Cortex of kidney (tissue), 1 donor: ENCODE results near the gene LSM12.
A peak's percentile ranks its signal among the peaks of the same experiment; 100 is the strongest.
"Not testable (repeated sequence)": the region's sequence is repeated elsewhere in the genome, so short reads cannot be mapped to it uniquely, and the experiment has no call there.

Experiments
- DNase-seq: peaks from one replicate; lab custom pipeline; 2025; lab: John Stamatoyannopoulos, UW

The LSM12 gene

DNA sequence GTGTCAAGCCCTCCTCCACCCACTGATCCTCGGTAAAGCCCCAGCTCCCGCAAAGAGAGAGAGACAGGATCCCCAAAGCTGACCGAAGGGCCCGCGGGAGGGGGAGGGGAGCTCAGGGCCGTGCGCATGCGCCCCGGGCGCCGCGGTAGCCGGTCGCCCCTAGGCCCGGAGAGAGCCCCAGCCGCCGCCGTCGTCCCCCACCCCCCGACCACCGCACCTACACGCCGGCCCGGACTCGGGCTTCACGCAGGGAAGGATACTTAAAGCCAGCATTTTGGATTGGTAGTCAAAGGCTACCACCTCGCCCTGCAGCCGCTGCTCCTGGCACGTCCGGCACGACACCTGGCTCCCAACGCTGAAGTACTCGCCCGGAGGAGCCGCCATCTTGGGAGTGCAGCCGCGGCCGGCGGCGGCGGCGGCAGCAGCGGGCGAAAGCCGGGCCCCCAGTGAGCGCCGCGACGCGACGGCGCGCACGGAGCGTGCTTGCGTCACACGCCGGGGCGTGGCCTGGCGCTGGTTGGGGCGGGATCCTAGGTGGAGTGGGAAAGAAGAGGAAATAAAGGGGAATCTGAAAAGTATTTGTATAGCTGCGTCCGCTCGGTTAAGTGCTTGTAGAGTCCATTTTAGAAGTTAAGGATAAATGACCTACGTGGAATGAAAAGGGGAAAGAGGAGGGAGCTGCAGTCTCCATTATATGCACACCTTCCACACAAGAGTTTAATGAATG lies at the start of gene LSM12:
Gene LSM12 (minus strand): TSS at position 468 of the 727 bp plus-strand sequence. CDS start 84 bp downstream, at position 384.
- no peak for DNase-seq

DNA sequence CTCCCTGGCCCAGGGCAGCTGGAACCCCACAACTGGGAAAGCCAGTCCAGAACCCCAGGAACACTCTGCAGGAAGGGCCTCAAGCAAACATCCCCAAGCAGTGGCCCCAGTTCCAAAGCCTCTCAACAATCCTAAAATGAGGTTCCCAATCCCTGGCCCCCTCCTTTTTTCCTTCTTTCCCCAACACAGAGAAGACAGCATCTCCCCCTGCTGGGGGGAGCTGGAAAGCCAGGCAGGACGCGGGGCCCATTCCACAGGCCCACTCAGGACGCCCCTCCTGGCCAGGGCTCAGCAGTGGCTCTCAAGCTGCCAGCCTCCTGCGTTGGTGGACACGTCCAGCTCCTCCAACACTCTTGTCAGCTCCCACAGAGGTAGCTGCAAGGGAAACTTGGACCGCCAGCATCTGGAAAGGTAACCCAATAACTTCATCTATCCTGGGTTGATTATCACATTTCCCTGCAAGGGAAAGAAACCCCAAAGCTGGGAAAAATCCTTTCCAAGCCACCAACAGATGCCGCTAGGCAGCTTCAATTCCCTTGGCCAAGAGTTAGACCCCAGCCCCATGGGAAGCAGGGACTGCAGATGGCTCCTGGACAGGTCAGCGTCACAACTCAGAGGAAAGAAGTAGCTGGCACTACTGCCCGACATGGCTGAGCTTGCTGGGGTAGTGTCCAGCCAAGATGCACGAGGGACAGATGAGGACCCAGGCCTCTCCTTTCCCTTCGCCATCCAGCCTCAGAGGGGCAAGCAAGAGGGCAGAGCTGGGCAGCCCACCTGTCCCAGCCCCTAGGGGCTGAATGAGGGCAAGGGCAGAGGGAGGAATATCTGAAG lies 49.3 kb upstream of the LSM12 start:
- DNase-seq: no peak

DNA sequence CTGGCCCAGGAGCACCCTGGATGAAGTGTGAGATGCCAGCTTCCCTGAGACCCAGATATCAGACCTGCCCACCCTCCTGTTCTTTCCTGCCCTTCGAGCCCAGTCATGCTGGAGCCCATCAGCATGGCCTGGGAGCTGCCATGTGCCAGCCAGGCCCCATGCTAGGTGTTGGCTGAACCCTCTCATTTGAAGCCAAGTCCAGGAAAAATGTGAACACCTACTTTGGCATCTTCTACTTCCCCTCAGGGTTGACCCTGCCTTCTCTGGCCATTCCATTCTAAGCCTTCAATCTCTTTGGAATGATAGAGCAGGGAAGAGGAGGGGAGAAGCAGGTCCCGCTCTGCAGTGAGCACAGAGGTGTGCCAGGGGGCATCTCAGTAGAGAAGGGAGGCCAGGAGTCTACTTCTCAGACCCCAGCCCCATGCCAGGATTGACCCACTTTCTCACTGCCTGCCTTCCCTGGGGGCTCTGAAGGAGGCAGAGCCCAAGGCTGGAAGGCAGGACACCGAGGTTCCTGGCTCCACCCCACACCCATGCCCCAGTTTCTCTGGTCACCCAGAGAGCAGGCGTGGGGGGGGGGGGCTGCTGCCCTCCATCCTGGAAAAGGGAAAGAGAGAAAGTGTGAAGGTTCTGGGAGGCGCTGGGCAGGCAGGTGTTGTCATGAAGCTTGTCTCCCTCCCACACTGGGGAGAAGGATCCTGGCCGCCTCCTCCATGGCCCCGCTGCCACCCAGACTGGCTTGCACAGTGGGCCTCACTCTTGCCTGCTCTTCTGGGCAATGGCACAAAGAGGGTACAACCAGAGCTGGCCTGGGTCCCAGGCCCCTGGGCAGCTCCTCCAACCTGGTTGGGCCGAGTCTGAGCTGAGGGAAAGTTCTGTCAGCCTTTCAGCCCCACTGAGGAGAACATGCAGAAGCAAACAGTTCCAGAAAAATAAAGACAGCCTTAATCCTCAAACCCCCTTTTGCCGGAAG lies 47.7 kb upstream of the LSM12 start:
- DNase-seq: no peak

GRCh38 chr17:44113382-44113781 lies 46.9 kb upstream of the LSM12 start:
- DNase-seq: no peak

DNA sequence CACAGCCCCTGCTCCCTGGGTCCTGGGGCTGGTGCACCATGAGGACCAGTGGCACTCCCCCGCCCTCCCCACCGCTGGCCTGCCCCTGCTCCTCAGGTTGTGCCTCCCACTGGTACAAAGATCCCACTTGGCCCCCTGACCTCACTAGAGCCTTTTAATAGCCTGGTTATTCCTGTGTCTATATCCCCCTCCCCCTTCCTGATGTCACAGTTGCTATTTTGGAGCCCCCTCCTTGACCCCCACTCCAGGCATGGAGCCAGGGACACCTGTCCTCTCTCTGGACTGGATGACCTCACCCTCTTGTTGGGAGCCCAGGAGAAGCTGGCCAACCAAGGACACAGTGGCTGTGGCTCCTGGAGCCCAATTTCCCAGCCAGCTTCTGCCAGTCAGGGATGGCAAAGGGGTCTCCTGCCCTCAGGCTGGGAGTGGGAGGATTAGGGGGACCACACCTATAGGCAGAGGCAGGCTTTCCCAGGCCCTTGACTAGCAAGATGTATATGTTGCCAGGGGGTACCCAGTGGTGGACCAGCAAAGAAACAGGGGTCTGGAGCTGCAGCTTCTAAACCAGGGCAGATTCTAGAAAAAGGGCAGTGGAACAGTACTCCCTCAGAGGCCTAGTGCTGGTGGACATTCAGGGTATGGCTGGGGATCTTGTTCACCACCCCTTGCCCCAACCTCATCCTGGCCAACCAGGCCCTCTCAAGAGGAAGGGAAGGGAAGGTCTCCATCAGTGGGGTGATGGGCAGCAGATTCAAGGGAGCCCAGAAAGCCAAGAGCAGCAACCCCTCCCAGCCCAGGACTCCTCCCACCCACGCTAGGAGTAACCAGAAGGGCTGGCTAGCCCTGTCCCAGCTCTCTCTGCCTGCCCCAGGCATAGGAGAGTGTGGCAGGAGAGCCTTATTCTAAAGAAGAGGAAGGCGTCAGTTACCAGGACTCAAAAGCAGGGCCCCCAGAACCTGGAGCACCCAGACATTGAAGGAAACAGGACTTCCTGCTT lies 46.1 kb upstream of the LSM12 start:
- DNase-seq: no peak

DNA sequence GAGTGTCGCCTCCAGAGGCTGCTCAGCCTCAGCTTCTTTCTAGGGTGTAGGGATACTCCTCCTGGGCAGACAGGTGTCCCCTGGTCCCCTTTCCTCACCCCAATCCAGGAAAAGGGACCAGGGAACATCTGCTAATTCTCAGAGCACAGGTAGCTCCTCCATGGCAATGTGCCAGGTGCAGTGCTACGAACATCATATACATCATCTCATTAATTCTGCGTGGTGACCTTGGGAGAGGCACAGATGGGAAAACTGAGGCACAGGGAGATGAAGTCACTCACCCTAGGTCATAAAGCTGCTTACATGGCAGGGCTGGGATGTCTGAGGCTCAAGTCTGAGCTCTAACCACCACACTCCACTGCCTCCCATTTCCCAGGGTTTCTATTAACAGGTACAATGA lies 45.3 kb upstream of the LSM12 start:
- no peak for DNase-seq

DNA sequence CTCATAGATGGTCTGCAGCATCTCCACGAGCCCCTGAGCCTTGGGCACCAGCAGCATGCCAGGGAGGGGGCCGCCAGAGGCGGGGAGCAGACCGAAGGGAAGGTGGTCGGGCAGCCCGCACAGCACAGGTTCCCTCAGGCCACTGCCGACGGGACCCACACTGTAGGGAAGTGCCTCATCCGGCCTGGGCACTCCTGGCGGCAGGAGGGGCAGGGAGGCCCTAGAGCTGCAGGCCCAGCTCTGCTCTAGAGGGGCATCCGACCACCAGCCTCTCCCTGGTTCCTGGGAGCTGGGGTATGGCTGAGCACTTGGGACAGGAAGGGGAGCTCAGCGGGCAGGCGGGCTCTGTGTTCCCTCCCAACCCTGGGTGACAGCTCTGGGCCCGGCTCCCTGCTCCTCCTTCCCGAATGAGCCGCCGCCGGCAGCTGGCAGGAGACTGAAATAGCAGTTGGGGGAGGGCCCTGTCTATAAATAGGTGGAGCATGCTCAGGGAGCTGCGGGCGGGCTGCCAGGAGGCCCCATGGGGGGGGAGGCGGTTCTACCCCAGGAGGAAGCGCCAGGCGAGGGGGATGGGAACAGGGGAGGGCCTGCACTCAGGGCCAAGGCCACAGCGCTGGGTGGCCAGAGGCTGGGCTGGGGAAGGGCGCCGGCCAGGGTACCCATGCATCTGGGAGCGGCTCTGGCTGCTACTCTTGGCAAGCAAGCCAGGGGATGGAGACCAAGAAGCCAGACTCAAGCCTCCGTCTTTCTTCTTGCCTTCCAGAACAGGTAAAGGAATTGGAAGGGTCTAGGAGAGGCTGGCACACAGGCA lies 44.6 kb upstream of the LSM12 start:
- peak; percentile 53 for DNase-seq

GRCh38 chr17:44110011-44110686 lies 43.7 kb upstream of the LSM12 start:
- DNase-seq: no peak

GRCh38 chr17:44109312-44109630 lies 42.8 kb upstream of the LSM12 start:
- DNase-seq: no peak

DNA sequence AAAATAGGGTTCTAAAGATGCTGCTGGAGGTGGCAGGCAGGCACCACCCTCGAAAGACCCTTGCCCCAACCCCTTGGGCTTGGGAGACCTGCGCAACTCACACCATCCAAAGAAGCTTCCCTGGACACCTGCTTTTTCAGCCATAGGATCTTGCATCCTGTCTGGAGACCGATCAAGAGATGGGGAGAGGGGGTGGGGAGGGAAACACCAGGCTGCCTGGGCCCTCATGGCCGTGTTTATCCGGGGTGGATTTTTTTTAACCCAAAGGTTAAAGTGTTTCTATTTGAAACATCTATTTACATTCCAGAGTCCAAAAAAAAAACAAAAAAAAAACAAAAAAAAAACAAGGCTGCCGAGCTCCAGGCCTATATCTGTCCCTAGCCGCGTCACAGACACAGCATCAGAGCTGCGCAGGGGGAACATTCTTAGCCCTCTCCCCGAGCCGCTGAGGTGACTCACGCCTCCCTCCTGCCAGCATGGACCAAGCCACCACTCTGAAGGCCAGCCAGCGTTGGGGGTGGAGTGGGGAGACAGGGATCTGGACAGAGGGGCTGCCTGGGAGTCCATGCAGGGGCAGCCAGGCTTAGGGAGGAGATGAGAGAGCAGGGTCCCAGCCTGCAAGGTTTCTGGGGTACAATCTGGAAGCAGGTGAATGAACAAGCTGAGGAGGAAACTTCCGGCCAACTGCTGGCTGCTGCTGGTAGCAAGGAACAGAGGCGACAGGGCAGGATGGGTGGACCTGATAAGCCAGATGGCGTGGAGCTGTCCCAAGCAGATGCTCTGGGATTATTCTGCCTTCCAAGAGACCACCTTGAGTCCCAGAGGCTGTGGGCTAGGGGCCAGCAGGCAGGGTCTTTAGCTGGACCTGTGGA lies 42.2 kb upstream of the LSM12 start:
- no peak for DNase-seq

DNA sequence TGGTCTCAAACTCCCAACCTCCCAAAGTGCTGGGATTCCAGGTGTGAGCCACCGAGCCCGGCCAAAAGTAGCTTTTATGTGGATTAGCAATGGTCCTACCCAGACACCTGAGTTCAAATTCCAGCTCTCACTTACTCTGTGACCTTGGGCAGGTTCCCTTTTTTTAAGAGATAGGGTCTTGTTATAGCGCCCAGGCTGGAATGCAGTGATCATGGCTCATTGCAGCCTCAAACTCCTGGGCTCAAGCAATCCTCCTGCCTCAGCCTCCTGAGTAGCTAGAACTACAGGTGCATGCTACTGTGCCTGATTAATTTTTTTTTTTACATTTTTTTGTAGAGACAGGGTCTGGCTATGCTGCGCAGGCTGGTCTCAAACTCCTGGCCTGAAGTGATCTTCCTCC lies 40.3 kb upstream of the LSM12 start:
- DNase-seq: no peak

- no peak for DNase-seq
These were observed 39.5 kb upstream of the LSM12 start for GRCh38 chr17:44105941-44106340.

DNA sequence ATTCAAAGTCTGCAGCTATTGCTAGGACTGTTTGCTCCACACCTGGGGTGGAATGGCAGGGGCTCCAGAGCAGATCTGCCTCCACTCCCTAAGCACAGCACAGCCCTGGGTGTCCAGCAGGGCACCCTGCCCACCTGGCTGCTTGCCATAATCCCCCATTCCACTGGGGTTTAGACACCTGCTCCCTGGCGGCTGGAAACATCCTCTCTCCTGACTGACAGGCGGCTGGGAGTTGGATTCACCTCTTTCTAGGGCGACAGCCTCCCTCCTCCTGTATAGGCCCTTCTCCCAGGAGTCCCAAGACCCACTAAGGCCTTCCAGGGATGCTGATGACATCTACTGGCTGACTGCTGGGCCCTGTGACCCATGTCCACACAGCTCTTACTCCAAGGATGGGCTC lies 39.0 kb upstream of the LSM12 start:
- DNase-seq: no peak

- no peak for DNase-seq
These were observed 36.6 kb upstream of the LSM12 start for GRCh38 chr17:44102849-44103622.

- DNase-seq: not testable (repeated sequence)
These were observed 35.4 kb upstream of the LSM12 start for GRCh38 chr17:44101858-44102257.

DNA sequence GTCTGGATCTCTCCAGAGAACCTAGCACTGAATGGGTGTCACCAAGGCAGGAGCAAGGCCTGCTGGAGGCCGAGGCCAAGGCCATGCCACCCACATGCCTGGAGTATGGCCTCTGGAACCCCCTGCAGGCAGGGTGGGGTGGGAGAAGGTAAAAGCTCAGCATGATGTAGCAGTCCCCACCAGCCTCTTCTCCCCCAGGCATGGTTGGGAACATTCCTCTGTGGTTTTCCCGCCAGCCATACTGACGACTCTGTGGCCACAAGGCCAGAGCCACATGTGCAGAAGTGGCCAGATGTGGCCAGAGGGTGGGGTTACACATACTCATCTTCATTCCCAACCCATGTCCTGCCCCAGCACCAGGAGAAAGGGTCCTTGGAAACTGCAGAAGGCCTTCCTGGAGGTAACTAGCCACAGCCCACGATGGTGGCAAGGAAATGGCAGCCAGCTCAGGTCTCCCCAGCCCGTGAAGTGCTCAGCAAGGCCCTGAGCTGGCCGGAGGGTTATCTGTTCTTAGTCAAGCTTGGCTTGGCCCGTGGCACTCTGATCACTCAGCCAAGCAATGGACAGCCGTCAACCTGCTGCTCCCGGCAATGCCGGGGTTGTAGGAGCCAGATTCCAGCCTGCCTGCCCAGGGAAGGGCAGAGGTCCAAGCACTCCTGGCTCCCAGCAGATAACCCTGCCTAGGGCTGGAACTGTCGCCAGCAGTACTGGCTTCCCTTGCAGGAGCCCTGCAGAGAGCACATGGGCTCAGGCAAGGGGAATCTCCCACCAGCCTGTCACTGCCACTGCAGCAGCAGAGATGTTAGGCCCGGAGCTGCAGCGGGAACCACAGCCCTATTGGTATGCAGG lies 30.9 kb upstream of the LSM12 start:
- DNase-seq: no peak
